Measurements from ENCODE around the gene AP3D1.
"Not testable (repeated sequence)": the region's sequence is repeated elsewhere in the genome, so short reads cannot be mapped to it uniquely, and the experiment has no call there.

AP3D1 gene

DNA sequence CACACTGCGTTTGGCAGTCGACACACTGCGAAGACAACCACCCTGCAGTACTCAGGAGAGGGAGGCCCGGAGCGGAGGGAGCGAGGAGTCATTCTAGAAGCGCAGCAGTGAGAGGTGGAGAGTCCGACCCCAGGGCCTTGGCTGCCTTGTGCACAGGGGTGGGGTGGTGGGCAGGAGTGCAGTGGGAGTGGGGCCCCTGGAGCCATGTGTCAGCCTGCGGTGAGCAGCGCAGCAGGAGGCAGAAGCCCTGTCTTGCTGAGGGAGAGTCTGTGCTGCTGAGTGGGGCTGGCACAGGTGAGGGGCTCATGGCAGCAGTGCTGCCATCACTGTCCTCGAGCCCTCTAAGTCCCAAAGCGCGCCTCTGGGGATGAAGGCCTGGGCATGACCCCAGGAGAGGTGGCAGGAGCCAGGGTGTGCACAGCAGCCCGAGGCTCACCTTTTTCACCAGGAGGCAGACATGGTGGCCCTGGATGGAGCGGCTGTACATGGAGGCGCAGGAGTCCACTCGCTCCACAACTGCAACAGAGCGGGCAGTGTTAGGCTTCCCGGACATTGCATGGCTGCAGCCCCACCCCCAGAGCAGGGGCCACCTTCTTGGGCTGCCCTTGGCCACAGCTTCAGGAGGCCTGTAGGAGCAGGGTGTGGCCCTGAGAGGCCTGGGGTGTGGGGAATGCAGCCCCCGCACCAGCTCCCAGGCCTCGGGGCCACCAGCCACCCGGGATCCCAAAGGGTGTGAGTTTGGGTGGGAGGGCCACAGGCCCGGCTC, 42.9 kb downstream of the AP3D1 start:
- DNase-seq = no peak

DNA sequence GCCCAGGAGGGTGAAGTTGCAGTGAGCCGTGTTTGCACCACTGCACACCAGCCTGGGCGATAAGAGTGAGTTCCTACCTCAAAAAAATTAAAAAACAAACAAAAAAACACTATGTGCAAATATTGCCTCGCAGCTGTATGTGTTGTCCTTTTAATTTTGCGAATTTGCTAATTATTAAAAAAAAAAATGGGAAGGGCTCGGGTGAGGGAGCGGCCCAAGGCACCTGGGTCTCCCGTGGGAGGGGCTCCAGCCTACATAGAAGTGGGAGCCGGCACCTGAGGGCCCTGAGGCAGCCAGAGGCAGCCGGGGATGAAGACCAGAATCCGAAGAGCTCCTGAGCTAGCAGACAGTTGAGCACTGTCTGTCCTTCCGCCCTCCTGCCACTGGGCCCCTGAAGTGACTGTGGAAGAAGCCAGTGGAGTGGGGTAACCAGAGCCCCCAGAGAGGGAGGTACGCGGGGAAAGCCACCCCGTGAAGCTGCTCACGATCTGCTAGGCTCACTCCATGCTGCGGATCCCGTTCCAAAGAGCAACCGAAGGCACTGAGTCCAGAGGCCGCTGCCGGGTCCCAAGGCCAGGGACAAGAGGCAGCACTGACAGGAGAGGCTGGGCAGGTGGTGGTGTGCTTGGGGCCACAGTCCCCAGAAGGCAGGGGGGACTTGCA, 48.2 kb downstream of the AP3D1 start:
- DNase-seq = no peak

DNA sequence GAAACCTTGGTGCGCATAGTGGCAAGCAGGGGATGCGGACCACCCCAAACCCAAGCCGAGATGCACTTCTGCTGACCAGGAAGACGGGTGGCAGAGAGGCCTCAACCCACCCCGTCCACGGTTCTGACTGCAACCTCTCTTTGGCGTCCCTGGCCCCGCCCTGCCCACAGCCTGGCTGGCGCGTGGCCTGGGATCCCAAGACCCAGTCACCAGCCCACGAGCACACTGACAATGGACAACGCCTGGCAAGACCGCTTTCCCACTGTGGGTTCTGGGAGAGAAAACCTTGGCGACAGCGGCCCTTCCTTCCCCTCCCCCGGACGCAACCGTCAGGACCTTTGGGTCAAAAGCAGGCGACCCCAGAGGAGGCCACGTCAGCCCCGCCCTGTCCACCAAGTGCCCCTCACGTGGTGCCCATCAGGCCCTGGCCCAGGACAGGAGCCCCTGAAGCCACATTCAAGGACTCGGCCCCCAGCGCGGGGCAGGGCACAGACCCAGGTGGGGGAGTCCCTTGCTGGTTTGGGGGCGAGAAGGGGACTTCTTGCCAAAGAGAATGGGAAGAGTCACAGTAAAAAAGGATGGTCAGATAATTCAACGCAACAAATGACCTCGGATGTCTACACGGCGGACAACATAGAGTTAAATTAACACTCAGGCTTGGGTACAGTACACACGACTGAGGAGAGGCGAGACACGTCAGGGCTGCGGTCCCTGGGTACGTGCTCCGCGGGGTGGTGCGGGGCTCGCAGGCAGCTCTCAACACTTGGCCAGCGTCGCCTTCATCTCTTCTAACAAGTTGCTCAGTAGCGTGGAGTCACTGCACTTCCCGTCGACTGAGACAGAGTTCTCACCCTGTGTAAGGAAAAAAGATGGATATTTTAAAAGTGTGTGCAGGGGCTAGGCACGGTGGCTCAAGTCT, 49.7 kb downstream of the AP3D1 start:
- no peak for DNase-seq

DNA sequence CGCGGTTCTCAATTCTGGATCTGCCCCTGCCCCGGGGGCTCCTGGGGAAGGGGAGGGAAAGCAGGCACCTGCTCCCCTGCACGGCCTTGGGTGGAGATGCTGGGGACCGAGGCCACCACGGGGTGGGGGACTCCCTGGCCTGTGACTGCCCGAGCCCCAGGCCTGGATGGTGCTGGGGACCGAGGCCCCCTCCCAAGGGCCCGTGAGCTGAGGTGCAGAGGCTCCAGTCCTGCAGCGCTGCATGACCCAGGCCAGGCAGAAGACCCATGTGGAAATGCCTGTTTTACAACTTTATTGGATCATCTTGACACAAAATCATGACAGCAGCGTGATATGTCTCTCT, 50.7 kb downstream of the AP3D1 start:
- DNase-seq = no peak

DNA sequence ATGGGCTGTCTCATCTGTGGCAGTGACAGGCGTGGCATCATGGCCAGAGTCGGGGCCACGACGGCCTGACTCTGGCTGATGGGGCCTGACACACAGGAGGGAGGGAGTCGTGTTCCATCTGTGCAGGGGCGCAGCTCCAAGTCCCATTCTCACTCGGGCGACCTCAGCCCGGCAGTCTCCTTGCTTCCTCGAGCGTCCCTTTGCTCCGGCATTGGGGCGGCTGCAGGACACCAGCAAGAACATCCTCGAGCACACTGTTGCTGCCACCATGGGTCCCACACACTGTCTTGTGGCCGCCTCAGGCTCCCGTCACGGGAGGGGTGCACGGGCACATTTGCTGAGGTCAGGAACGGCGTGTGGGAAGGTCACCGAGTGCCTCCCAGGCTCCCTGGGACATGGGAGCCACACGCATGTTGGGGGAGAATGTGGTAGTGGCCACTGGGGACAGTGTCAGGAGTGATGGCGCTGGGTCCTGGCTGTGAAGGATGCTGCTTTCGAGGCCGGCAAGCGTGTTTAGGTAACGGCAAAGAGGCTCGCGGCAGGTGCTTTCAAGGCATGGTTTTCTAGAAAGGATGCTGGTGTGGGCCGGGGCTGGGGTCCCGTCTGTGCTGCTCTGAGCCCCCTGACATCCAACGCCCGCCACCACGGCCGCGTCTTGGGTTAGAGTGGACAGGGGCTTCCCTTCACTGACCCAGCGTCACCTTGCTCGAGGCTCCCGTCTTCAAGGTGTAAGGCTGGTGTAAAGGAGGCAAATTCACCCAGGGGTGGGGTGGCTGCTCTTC, 51.2 kb downstream of the AP3D1 start:
- no peak for DNase-seq

DNA sequence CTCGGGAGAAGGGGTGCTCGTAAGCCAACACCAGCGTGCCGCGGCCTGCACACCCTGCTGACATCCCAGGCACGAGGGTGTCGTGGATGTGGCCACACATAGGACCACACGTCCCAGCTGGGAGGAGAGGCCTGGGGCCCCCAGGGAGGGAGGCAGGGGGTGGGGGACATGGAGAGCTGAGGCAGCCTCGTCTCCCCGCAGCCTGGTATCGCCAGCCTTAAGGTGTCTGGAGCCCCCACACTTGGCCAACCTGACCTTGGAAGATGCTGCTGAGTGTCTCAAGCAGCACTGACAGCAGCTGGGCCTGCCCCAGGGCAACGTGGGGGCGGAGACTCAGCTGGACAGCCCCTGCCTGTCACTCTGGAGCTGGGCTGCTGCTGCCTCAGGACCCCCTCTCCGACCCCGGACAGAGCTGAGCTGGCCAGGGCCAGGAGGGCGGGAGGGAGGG, 52.3 kb downstream of the AP3D1 start:
- DNase-seq = no peak

DNA sequence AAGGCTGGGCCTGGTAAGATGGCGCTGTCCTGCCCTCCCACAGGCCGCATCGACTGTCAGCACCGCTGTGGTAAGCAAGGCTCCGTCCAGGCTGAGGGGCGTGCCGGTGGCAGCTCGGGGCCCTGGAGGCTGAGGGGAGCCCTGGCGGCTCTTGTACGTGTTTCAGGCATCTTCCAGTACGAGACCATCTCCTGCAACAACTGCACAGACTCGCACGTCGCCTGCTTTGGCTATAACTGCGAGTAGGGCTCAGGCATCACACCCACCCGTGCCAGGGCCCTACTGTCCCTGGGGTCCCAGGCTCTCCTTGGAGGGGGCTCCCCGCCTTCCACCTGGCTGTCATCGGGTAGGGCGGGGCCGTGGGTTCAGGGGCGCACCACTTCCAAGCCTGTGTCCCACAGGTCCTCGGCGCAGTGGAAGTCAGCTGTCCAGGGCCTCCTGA, 53.5 kb downstream of the AP3D1 start:
- no peak for DNase-seq

DNA sequence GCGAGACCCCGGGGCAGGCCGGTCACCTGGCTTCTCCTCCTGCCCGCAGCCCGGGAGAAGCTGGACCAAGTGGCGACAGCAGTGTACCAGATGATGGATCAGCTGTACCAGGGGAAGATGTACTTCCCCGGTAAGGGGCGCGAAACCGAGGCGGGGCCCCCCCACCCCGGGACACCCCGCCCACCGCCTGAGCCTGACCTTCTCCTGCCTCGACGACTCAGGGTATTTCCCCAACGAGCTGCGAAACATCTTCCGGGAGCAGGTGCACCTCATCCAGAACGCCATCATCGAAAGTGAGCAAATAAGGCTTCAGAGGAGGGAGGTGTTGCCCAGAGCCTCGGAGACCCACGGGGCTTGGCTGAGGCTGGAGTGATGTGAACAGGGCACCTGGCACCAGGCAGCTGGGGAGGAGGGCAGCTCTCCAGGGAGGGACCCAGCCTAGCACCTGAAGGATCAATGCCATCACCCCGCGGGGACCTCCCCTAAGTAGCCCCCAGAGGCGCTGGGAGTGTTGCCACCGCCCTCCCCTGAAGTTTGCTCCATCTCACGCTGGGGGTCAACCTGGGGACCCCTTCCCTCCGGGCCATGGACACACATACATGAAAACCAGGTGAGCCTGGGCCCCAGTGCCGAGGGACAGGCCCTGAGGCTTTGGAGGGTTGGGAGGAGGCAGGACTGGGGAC, 54.0 kb downstream of the AP3D1 start:
- DNase-seq = peak; percentile 69

DNA sequence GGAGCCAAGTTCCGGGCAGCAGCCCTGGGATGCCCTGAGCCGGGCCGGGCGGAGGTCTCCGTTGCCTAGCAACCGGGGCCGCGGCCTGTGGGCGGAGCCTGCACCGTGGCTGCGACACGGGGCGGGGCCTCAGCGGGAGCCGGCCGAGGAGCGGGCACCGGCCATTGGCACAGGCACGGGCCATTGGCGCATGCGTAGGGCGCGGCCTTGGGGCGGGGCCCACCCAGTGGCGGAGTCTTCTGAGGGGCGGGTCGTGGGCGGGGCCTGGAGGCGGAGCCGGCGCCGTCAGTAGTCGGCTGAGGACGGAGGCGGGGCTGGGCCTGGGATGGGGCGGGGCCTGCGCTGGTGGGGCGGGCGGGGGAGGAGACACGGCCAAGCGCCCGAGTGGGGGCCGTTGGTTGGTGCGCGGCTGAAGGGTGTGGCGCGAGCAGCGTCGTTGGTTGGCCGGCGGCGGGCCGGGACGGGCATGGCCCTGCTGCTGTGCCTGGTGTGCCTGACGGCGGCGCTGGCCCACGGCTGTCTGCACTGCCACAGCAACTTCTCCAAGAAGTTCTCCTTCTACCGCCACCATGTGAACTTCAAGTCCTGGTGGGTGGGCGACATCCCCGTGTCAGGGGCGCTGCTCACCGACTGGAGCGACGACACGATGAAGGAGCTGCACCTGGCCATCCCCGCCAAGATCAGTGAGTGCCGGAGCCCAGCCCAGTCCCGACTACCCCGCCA, 54.7 kb downstream of the AP3D1 start, which contains the start of gene IZUMO4:
IZUMO4 (plus strand) TSS at position 436 of the 723 bp plus-strand sequence; CDS start at position 467, 31 bp downstream.
- peak; percentile 100 for DNase-seq

DNA sequence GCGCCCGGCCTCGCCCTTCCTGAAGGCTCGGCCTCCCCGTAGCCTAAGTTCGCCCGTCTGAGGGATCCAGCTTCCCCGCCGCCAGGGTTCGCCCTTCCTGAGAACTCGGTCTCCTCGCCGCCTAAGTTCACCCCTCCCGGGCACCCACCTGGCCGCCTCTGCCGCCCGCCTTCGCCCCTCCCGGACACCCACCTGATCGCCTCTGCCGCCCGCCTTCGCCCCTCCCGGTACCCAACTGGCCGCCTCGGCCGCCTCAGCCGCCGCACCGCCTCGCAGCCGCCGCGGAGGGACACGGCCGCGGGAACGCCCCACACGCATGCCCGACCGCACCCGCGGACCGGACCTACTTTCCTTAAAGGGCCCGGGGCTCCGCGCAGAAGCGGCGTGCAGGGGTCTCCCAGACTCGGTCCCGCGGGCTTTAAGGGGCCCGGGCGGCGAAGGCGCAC, 55.3 kb downstream of the AP3D1 start, which contains the start of gene MOB3A:
MOB3A (minus strand) TSS at position 293 of the 446 bp plus-strand sequence. CDS start 17,766 bp downstream, outside the sequence.
- peak; percentile 85 for DNase-seq

DNA sequence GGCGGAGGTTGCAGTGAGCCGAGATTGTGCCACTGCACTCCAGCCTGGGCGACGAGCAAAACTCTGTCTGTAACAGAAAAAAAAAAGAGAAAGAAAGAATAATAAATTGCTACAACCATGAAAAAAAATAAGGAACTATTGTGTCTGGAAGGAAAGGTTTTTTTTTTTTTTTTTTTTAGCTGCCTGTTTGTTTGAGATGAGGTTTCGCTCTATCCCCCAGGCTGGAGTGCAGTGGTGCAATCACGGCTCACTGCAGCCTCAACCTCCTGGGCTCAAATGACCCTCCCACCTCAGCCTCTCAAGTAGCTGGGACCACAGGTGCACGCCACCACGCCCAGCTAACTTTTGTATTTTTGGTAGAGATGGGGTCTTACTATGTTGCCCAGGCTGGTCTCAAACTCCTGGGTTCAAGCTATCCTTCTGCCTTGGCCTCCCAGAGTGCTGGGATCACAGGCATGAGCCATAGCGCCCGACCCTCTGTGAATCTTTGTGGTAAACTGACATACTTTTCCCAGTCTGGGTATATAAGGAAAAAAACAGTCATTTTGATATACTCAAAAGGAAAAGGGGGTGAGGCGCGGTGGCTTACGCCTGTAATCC, 59.3 kb downstream of the AP3D1 start:
- DNase-seq = not testable (repeated sequence)

DNA sequence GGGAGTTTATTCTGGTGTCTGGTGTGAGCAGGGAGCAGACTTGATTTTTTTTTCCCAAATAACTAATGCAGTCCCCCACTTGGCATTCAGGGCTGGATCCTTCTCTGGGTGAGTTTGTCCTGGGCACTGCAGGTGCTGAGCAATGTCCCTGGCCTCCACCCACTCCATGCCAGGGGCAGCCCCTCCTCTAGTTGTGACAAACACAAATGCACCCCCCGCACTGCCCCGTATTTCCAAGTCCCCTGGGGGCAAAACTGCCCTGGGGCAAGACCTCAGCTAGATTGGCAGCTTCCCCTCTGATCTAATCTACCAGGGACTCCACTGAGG, 61.7 kb downstream of the AP3D1 start:
- no peak for DNase-seq

DNA sequence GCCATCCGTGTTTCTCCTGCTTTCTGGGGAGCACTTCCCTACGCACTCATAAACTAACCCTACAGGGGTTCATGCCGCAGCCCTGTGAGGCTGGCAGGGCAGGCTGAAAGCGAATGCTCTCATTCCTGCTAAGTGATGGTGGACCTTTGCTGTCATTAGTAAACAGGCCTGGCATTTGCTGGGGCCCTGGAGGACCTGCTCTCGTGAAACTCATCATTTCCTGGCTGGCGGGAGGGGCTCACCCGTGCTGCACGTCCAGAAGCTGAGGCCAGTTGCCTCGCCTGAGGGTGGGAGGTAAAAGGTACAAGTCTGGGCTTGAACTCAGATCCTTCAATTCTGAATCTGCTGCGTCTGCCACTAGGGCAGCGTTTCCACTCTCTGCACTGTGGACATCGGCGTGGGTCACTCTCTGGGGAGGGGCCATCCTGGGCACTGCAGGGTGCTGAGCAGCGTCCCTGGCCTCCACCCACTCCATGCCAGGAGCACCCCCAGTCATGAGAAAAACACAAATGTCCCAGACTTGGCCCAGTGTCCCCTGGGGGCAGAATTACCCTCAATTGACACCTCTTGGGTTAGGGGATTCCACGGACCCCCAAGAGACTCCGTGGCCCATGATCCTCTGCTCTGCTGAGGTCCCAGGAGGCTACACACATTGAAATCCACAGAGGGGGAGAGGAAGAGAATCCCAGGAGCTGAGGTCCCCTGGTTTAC, 62.2 kb downstream of the AP3D1 start:
- DNase-seq = no peak

DNA sequence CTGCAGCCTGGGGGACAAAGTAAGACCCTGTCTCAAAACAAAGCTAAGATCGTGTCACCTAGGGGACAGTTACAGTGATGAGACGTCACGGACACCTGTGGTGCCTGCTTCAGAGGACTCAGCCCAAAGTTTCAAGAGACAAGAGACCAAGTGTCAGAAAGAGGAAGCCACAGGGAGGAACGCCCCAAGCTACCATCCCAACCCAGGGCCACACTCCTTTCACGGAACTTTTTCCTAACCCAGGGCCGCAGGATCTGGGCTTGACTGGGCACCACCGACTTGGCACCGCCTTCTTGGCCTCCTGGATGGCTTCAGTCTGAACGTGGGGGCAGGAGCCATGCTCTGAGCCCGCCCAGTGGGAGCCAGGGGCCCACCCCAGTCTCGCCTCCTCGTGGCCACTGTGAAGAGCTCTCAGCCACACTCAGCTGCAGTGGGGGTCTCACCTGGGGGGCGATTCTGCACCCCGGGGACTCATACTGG, 63.7 kb downstream of the AP3D1 start:
- no peak for DNase-seq

DNA sequence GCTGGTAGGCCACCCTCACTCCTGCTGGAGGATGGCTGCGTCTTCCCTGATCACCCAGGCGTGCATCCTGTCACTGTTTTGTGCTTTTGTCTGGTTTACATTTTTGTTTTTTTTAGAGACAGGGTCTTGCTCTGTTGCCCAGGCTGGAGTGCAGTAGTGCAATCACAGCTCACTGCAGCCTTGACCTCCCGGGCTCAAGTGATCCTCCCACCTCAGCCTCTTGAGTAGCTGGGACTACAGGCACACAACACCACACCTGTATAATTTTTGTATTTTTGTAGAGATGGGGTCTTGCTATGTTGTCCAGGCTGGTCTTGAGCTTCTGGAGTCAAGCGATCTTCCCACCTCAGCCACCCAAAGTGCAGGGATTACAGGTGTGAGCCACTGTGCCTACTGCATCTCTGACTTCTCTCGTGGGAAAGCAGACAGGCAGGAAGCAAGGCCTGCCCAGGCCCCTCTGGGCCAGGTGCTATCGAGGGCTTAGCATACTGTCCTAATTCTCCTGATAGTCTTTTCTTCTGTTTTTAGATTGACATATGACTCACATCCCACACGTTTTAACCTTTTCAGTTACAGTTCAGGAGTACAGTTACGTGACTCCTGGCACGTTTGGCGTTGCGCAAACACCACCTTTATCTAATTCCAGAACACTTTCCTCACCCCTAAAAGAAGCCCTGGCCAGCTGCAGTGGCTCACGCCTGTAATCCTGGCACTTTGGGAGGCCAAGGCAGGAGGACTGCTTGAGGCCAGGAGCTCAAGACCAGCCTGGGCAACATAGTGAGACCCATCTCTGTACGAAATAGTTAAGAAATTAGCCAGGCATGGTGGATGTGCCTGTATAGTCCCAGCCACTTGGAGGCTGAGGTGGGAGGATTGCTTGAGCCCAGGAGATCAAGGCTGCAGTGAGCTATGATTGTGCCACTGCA, 64.4 kb downstream of the AP3D1 start:
- DNase-seq = not testable (repeated sequence)

DNA sequence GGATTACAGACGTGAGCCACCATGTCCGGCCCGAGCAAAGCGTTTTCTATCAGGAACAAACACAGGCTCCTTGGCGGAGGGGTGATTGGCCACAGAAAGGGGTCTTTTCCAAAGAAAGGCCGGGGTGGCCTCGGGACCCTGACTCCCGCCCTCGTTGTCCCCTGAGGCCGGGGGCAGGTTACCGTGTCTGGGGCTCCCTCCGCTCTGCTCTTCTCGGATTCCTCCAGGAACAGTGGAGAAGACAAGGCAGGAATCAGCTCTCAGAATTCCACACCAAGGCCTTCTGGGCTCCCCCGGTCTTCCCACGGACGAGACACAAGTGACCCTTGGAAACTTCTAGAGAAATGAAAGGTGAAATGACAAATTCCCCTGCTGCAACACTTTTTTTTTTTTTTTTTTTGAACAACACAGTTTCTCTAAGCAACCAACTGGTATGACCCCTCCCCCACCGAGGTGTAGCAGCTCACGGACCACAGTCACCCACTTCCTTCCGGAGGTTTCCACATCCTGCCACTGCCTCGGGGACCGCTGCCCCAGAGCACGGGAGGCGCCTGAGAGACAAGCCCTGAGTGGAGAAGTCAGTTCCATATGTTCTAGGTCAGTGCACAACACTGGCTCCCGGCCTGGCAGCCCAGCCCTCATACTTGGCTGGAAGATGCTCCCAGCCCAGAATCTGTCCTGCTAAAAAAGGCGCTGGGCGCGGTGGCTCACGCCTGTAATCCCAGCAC, 66.2 kb downstream of the AP3D1 start:
- peak; percentile 85 for DNase-seq

DNA sequence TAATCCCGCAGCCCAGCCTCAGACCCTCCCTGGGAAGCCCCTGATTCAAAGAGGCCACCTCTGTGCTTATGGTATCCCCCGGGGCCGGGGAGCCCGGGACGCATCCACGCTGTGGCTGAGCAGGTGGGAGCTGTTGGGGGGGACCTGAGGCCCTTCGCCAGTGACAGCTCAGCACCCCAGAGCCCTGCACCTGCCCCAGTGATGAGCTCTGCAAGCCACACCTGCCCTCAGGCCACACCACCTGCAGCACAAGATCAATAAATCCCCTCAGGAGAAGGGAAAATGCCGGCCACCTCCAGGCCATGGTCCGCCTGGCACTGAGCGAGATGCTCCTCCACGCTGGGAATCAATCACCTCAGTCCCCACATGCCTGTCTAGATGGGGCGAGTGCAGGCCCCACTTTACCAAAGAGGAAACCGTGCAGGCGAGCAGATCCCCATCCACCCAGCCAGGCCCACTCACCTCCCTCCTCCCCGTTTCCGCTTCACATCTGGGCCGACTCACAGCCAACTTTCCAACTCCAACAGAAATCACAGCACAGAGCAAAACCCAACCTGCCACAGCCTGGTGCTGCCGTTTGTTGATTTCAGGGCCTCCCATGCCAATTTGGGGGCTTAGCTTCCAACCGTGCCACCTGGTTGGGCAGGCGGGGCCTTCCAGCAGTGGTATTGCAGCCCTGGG, 68.1 kb downstream of the AP3D1 start:
- peak; percentile 67 for DNase-seq
